BE2C (cell line): ENCODE measurements around the gene ITGA7.

Experiments
- DNase-seq: peaks from one replicate; pipeline ENCODE4 v3.0.0-alpha.2; 2020
- H3K27me3 ChIP-seq: fragments of 250-450 bp; sonication (Bioruptor Pico); 2 replicates; pipeline ENCODE4 v1.5.1; 2020; ENCODE audit warnings: mild to moderate bottlenecking
- H3K36me3 ChIP-seq: fragments of 250-450 bp; sonication (Bioruptor Pico); 2 replicates; pipeline ENCODE4 v1.5.1; 2020; ENCODE audit warnings: mild to moderate bottlenecking
- H3K4me1 ChIP-seq: fragments of 250-450 bp; sonication (Bioruptor Pico); 2 replicates; pipeline ENCODE4 v1.5.1; 2020
- H3K4me3 ChIP-seq: 2 replicates; pipeline ENCODE4 v1.5.1; 2011; ENCODE audit warnings: low read depth, low read length
- H3K9me3 ChIP-seq: fragments of 250-450 bp; sonication (Bioruptor Pico); 2 replicates; pipeline ENCODE4 v1.5.1; 2020
- TF ChIP-seq, protein P1 (sequence below): IDR thresholded peaks from 2 replicates; pipeline ENCODE4 v1.5.1; 2012; ENCODE audit warnings: mild to moderate bottlenecking, low read depth, low read length

ITGA7 gene

DNA sequence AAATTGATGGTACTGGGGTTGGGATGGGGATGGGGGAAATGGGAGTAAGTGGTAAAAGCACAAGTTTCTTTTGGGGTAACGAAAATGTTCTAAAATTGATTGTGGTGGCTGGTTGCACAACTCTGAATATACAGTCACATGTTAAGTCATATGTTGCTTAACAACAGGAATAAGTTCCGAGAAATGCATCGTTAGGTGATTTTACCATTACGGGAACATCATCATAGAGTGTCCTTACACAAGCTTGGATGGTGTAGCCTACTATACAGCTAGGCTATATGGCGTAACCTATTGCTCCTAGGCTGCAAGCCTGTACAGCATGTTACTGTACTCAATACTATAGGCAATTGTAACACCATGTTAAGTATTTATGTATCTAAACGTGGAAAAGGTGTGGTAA is 31.0 kb downstream of the ITGA7 start:
- H3K36me3 ChIP-seq, result no peaks in the 10 kb centered on the region
- no peaks in the 10 kb centered on the region for H3K4me1 ChIP-seq
- H3K27me3 ChIP-seq, result peaks cover 41% of the 10 kb centered on the region
- no peak overlapping the region for H3K4me3 ChIP-seq
- TF ChIP-seq, protein P1, sequence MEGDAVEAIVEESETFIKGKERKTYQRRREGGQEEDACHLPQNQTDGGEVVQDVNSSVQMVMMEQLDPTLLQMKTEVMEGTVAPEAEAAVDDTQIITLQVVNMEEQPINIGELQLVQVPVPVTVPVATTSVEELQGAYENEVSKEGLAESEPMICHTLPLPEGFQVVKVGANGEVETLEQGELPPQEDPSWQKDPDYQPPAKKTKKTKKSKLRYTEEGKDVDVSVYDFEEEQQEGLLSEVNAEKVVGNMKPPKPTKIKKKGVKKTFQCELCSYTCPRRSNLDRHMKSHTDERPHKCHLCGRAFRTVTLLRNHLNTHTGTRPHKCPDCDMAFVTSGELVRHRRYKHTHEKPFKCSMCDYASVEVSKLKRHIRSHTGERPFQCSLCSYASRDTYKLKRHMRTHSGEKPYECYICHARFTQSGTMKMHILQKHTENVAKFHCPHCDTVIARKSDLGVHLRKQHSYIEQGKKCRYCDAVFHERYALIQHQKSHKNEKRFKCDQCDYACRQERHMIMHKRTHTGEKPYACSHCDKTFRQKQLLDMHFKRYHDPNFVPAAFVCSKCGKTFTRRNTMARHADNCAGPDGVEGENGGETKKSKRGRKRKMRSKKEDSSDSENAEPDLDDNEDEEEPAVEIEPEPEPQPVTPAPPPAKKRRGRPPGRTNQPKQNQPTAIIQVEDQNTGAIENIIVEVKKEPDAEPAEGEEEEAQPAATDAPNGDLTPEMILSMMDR, result no peak
- H3K9me3 ChIP-seq, result no peaks in the 10 kb centered on the region
- no peak for DNase-seq

DNA sequence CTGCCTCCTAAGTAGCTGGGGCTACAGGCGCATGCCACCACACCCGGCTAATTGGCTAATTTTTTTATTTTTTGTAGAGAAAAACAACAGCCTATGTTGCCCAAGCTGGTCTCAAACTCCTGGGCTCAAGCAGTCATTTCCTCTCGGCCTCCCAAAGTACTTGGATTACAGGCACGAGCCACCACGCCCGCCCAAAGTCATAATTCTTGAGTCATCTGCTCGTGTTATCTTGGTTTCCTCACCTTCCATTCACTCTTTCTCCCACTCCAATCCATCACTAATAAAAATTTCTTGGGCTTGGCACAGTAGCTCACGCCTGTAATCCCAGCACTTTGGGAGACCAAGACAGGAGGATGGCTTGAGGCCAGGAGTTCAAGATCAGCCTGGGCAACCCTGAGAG is 32.0 kb downstream of the ITGA7 start:
- Histone ChIP-seq H3K9me3 (no peaks in the 10 kb centered on the region), H3K4me1 (no peaks in the 10 kb centered on the region), H3K4me3 (no peak overlapping the region), H3K36me3 (no peaks in the 10 kb centered on the region), H3K27me3 (peaks cover 35% of the 10 kb centered on the region)
- TF ChIP-seq, protein P1, result no peak
- DNase-seq, result no peak

DNA sequence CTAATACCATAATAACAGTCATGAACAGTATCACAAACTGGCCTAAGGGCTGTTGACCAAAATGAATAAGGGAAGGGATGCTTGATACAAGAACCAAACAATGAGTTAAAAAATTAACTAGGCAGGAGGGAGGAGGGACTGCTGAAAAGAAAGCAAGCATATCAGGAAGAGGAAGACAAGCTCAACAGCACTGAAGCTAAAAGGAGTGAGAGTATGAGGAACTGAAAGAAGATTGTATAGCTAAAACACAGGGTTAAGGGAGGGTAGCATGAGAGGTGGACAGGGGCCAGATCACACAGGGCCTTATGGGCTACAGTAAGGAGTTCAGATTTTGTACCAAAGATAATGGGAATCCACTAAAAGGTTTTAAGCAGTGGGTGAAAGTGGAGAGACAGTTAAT is 34.1 kb downstream of the ITGA7 start:
- H3K9me3 ChIP-seq, result no peaks in the 10 kb centered on the region
- no peak for DNase-seq
- TF ChIP-seq, protein P1, result no peak
- no peak overlapping the region for H3K4me3 ChIP-seq
- peaks cover 25% of the 10 kb centered on the region for H3K27me3 ChIP-seq
- no peaks in the 10 kb centered on the region for H3K36me3 ChIP-seq
- H3K4me1 ChIP-seq, result no peaks in the 10 kb centered on the region

DNA sequence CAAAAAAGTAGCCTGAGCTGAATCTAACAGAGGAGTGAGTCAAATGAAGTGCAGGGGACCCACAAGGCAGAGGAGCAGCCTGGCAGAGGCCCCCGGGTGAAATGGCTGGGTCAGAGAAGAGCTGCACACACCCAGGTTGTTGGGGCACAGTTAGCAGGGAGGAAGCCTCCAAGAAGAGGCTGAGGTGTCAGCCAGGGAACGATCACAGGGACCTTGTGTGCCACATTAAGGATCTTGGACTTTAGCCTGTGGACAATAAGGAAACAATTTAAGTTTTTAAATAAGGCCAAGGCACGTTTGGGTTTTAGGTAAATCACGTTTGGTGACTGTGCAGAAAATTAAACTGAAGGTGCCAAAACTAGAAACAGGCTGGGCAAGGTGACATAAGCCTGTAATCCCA is 36.0 kb downstream of the ITGA7 start:
- no peak for DNase-seq
- Histone ChIP-seq H3K27me3 (peaks cover 23% of the 10 kb centered on the region), H3K4me1 (no peaks in the 10 kb centered on the region), H3K36me3 (no peaks in the 10 kb centered on the region), H3K4me3 (no peak overlapping the region), H3K9me3 (no peaks in the 10 kb centered on the region)
- TF ChIP-seq, protein P1, result no peak

DNA sequence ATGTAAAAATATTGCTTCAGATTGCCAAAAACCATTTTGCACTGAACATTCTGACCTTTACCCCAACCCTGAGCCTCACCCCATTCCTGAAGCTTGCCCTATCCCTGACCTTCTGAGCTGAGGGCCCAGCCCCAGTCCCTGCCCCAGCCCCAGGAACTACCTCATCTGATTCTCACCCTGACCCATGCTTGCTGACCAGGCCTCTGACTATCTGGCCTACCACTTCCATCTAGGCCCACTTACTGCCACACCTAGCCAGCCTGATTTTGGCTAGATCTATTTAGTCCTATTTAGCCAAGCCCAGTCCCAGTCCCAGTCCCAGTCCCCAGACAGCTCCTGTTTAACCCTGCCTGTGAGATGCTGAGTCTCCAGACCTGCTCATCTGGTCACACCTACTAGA is 37.4 kb downstream of the ITGA7 start:
- Histone ChIP-seq H3K36me3 (no peaks in the 10 kb centered on the region), H3K4me1 (no peaks in the 10 kb centered on the region), H3K4me3 (no peak overlapping the region), H3K9me3 (no peaks in the 10 kb centered on the region), H3K27me3 (peaks cover 8% of the 10 kb centered on the region)
- no peak for DNase-seq
- TF ChIP-seq, protein P1, result no peak

DNA sequence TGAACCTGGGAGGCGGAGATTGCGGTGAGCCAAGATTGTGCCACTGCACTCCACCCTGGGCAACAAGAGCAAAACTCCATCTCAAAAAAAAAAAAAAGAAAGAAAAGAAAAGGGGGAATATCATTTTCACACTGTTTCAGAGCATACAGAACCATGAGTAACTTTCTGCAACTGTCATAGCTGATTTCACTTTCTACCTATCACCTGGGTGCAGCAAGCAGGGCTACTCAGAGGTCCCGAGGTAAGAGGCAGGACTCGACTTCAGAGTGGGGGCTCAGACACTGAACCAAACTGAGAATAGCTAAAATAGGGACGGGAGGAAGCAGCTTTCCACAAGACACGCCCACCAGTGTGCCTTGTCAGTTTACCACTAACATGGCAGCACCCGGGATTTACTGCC is 41.2 kb downstream of the ITGA7 start:
- DNase-seq, result no peak
- Histone ChIP-seq H3K4me3 (no peak overlapping the region), H3K9me3 (no peaks in the 10 kb centered on the region), H3K27me3 (peaks cover 14% of the 10 kb centered on the region; the same call in 1 of the 2 replicates), H3K36me3 (no peaks in the 10 kb centered on the region), H3K4me1 (no peaks in the 10 kb centered on the region)
- TF ChIP-seq, protein P1, result no peak
